Measurements from ENCODE around the gene ARRDC5. TPM values are rescaled to one million over a fixed set of nuclear protein-coding genes. Genes with fewer than 3 reads are reported as not detected.

The ARRDC5 gene
- total and polyA plus RNA-seq, 2 of the 8 experiments (the other 6 are each of a cell fraction or from before 2014, with no cell fraction given): not detected

- TF ChIP-seq, protein P1, sequence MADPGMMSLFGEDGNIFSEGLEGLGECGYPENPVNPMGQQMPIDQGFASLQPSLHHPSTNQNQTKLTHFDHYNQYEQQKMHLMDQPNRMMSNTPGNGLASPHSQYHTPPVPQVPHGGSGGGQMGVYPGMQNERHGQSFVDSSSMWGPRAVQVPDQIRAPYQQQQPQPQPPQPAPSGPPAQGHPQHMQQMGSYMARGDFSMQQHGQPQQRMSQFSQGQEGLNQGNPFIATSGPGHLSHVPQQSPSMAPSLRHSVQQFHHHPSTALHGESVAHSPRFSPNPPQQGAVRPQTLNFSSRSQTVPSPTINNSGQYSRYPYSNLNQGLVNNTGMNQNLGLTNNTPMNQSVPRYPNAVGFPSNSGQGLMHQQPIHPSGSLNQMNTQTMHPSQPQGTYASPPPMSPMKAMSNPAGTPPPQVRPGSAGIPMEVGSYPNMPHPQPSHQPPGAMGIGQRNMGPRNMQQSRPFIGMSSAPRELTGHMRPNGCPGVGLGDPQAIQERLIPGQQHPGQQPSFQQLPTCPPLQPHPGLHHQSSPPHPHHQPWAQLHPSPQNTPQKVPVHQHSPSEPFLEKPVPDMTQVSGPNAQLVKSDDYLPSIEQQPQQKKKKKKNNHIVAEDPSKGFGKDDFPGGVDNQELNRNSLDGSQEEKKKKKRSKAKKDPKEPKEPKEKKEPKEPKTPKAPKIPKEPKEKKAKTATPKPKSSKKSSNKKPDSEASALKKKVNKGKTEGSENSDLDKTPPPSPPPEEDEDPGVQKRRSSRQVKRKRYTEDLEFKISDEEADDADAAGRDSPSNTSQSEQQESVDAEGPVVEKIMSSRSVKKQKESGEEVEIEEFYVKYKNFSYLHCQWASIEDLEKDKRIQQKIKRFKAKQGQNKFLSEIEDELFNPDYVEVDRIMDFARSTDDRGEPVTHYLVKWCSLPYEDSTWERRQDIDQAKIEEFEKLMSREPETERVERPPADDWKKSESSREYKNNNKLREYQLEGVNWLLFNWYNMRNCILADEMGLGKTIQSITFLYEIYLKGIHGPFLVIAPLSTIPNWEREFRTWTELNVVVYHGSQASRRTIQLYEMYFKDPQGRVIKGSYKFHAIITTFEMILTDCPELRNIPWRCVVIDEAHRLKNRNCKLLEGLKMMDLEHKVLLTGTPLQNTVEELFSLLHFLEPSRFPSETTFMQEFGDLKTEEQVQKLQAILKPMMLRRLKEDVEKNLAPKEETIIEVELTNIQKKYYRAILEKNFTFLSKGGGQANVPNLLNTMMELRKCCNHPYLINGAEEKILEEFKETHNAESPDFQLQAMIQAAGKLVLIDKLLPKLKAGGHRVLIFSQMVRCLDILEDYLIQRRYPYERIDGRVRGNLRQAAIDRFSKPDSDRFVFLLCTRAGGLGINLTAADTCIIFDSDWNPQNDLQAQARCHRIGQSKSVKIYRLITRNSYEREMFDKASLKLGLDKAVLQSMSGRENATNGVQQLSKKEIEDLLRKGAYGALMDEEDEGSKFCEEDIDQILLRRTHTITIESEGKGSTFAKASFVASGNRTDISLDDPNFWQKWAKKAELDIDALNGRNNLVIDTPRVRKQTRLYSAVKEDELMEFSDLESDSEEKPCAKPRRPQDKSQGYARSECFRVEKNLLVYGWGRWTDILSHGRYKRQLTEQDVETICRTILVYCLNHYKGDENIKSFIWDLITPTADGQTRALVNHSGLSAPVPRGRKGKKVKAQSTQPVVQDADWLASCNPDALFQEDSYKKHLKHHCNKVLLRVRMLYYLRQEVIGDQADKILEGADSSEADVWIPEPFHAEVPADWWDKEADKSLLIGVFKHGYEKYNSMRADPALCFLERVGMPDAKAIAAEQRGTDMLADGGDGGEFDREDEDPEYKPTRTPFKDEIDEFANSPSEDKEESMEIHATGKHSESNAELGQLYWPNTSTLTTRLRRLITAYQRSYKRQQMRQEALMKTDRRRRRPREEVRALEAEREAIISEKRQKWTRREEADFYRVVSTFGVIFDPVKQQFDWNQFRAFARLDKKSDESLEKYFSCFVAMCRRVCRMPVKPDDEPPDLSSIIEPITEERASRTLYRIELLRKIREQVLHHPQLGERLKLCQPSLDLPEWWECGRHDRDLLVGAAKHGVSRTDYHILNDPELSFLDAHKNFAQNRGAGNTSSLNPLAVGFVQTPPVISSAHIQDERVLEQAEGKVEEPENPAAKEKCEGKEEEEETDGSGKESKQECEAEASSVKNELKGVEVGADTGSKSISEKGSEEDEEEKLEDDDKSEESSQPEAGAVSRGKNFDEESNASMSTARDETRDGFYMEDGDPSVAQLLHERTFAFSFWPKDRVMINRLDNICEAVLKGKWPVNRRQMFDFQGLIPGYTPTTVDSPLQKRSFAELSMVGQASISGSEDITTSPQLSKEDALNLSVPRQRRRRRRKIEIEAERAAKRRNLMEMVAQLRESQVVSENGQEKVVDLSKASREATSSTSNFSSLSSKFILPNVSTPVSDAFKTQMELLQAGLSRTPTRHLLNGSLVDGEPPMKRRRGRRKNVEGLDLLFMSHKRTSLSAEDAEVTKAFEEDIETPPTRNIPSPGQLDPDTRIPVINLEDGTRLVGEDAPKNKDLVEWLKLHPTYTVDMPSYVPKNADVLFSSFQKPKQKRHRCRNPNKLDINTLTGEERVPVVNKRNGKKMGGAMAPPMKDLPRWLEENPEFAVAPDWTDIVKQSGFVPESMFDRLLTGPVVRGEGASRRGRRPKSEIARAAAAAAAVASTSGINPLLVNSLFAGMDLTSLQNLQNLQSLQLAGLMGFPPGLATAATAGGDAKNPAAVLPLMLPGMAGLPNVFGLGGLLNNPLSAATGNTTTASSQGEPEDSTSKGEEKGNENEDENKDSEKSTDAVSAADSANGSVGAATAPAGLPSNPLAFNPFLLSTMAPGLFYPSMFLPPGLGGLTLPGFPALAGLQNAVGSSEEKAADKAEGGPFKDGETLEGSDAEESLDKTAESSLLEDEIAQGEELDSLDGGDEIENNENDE (IDR thresholded peaks at IDR 0.05; ENCODE audit: insufficient replicate concordance, low read length): no peak
- TF ChIP-seq BACH1 (IDR thresholded peaks at IDR 0.05; ENCODE audit: low read length) (no peak), CBX8 (IDR thresholded peaks at IDR 0.05; ENCODE audit: borderline replicate concordance, low read depth, low read length) (no peak), ASH2L (IDR thresholded peaks at IDR 0.05; ENCODE audit: low read length) (no peak), KDM1A (IDR thresholded peaks at IDR 0.05; ENCODE audit: borderline replicate concordance, low read length) (no peak), YY1 (IDR thresholded peaks at IDR 0.05; ENCODE audit: low read depth, low read length) (no peak), TBP (IDR thresholded peaks at IDR 0.05; ENCODE audit: low read depth, low read length) (no peak)
- TF ChIP-seq, protein P2, sequence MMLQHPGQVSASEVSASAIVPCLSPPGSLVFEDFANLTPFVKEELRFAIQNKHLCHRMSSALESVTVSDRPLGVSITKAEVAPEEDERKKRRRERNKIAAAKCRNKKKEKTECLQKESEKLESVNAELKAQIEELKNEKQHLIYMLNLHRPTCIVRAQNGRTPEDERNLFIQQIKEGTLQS (IDR thresholded peaks at IDR 0.05; ENCODE audit: insufficient read depth, low read depth, low read length): no peak
Observed at GRCh38 chr19:4844348-4845179, 58.1 kb downstream of the ARRDC5 start (continued).

All from H1 (cell line).